Measurements from ENCODE around the gene IFT172. TPM values are rescaled to one million over a fixed set of nuclear protein-coding genes. Genes with fewer than 3 reads are reported as not detected.
A peak's percentile ranks its signal among the peaks of the same experiment; 100 is the strongest.

The IFT172 gene
- total RNA-seq, 1 donor from 2014 or later, result 5.5 TPM

DNA sequence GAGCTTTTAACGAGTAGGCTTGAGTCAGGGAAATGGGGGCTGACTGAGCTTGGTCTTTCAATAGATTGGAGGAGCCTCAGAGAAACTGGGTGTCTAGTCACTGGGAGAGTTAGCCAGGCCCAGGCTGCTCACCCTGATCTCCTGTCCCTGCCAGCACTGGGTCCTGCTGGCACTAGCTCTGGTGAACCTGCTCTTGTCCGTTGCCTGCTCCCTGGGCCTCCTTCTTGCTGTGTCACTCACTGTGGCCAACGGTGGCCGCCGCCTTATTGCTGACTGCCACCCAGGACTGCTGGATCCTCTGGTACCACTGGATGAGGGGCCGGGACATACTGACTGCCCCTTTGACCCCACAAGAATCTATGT, 46.6 kb downstream of the IFT172 start:
- H3K4me3 ChIP-seq (ENCODE audit: low read depth, low read length), result peak overlapping the region; percentile 68
- TF ChIP-seq, protein P1, sequence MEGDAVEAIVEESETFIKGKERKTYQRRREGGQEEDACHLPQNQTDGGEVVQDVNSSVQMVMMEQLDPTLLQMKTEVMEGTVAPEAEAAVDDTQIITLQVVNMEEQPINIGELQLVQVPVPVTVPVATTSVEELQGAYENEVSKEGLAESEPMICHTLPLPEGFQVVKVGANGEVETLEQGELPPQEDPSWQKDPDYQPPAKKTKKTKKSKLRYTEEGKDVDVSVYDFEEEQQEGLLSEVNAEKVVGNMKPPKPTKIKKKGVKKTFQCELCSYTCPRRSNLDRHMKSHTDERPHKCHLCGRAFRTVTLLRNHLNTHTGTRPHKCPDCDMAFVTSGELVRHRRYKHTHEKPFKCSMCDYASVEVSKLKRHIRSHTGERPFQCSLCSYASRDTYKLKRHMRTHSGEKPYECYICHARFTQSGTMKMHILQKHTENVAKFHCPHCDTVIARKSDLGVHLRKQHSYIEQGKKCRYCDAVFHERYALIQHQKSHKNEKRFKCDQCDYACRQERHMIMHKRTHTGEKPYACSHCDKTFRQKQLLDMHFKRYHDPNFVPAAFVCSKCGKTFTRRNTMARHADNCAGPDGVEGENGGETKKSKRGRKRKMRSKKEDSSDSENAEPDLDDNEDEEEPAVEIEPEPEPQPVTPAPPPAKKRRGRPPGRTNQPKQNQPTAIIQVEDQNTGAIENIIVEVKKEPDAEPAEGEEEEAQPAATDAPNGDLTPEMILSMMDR (IDR thresholded peaks at IDR 0.05; ENCODE audit: insufficient read depth, low read length, severe bottlenecking), result no peak
- no peaks in the 10 kb centered on the region for H3K27me3 ChIP-seq (ENCODE audit: control insufficient read depth, insufficient read depth, low read length)
- peaks cover 12% of the 10 kb centered on the region for H3K36me3 ChIP-seq (ENCODE audit: control insufficient read depth, insufficient read depth, low read length)
- no peak for DNase-seq (ENCODE audit: low read depth)
- no peak for FAIRE-seq

DNA sequence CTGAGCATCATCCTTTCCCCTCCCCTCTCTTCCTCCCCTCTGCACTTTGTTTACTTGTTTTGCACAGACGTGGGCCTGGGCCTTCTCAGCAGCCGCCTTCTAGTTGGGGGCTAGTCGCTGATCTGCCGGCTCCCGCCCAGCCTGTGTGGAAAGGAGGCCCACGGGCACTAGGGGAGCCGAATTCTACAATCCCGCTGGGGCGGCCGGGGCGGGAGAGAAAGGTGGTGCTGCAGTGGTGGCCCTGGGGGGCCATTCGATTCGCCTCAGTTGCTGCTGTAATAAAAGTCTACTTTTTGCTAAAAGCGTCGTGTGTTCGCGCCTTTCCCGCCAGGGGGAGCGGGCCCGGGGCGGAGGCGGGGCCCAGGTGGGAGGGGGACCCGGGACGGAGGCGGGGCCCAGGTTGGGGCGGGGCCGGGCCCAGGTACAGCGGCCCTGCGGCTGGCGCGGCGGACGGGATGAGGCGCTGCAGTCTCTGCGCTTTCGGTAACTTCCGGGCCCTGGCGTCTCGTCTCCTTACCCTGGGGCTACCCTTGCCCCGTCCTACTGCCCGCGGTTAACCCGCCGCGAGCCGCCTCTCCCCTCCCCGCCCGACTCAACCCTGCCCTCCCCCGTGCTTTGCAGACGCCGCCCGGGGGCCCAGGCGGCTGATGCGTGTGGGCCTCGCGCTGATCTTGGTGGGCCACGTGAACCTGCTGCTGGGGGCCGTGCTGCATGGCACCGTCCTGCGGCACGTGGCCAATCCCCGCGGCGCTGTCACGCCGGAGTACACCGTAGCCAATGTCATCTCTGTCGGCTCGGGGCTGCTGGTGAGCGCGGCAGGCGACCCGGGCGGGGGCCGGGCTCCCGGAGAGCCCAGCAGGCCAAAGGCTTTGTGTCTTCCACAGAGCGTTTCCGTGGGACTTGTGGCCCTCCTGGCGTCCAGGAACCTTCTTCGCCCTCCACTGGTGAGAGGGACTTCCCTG, 47.3 kb downstream of the IFT172 start, which contains the start of gene KRTCAP3:
Gene KRTCAP3, plus strand, starts transcription at position 424 of the 962 bp plus-strand sequence. Its CDS starts 32 bp downstream, at position 456.
- TF ChIP-seq, protein P1 (IDR thresholded peaks at IDR 0.05; ENCODE audit: insufficient read depth, low read length, severe bottlenecking), result peak; percentile 45
- Histone ChIP-seq H3K36me3 (ENCODE audit: control insufficient read depth, insufficient read depth, low read length) (peaks cover 15% of the 10 kb centered on the region), H3K4me3 (ENCODE audit: low read depth, low read length) (peak within 1 kb of the TSS; percentile 68), H3K27me3 (ENCODE audit: control insufficient read depth, insufficient read depth, low read length) (no peaks in the 10 kb centered on the region)
- FAIRE-seq (no peak), DNase-seq (ENCODE audit: low read depth) (peak; percentile 50)

DNA sequence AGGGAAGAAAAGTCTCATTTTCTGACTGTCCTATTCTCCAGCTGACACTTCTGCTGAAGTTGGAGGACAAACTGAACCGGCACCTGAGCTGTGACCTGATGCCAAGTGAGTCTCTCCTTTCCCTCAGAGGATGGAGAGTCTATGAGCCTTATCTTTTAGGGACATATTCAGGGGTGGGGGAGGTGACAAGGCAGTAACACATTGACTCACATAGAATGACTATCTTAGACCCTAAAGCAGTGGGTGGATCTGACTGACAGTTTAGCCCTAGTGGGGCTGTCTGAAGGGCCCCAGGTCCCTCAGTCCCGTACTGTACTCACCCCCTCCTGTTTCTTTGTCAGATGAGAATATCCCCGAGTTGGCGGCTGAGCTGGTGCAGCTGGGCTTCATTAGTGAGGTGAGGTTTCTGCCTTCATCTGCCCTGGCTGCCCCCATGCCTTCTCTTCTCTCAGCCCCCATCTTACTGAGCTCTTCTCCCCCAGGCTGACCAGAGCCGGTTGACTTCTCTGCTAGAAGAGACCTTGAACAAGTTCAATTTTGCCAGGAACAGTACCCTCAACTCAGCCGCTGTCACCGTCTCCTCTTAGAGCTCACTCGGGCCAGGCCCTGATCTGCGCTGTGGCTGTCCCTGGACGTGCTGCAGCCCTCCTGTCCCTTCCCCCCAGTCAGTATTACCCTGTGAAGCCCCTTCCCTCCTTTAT, 48.2 kb downstream of the IFT172 start:
- TF ChIP-seq, protein P1 (IDR thresholded peaks at IDR 0.05; ENCODE audit: insufficient read depth, low read length, severe bottlenecking), result no peak
- FAIRE-seq, result no peak
- no peak overlapping the region for H3K4me3 ChIP-seq (ENCODE audit: low read depth, low read length)
- H3K27me3 ChIP-seq (ENCODE audit: control insufficient read depth, insufficient read depth, low read length), result no peaks in the 10 kb centered on the region
- no peak for DNase-seq (ENCODE audit: low read depth)
- H3K36me3 ChIP-seq (ENCODE audit: control insufficient read depth, insufficient read depth, low read length), result peaks cover 22% of the 10 kb centered on the region

- FAIRE-seq (no peak), DNase-seq (ENCODE audit: low read depth) (no peak)
- TF ChIP-seq, protein P1 (IDR thresholded peaks at IDR 0.05; ENCODE audit: insufficient read depth, low read length, severe bottlenecking), result no peak
- H3K27me3 ChIP-seq (ENCODE audit: control insufficient read depth, insufficient read depth, low read length), result no peaks in the 10 kb centered on the region
- H3K36me3 ChIP-seq (ENCODE audit: control insufficient read depth, insufficient read depth, low read length), result peaks cover 36% of the 10 kb centered on the region
- no peak overlapping the region for H3K4me3 ChIP-seq (ENCODE audit: low read depth, low read length)
These were observed 53.9 kb downstream of the IFT172 start for GRCh38 chr2:27435628-27436027.

DNA sequence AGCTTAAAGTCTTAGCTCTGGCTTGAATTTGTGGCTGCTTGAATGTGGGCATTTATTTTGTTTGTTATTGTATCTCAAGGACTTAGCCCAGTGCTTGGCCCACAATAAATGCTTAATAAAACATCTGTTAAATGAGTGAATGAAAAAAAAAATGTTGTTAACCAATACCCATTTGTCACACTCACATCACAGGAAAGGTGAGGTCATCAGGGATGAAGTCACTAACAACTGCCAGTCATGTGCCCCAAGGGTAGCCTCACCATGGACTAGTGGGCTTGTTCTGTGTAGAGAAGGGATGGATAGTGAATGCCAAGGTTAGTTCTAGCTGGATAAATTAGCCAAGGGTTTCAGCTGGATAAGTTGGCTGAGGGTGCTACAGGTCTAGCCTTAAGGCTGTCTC, 58.1 kb downstream of the IFT172 start:
- FAIRE-seq, result no peak
- DNase-seq (ENCODE audit: low read depth), result peak; percentile 86

More for the DNA sequence above, 58.1 kb downstream of the IFT172 start:
- Histone ChIP-seq H3K27me3 (ENCODE audit: control insufficient read depth, insufficient read depth, low read length) (no peaks in the 10 kb centered on the region), H3K4me3 (ENCODE audit: low read depth, low read length) (no peak overlapping the region), H3K36me3 (ENCODE audit: control insufficient read depth, insufficient read depth, low read length) (peaks cover 21% of the 10 kb centered on the region)
- TF ChIP-seq, protein P1 (IDR thresholded peaks at IDR 0.05; ENCODE audit: insufficient read depth, low read length, severe bottlenecking), result no peak

All from bronchial epithelial cell (primary cell).